Transverse colon (tissue), 4 donors: Measurements from ENCODE around the gene PPP1R36. TPM values are rescaled to one million over a fixed set of nuclear protein-coding genes. Genes with fewer than 3 reads are reported as not detected.
"Not testable (repeated sequence)": the region's sequence is repeated elsewhere in the genome, so short reads cannot be mapped to it uniquely, and the experiment has no call there.

ENCODE experiments used
- DNase-seq: peaks from one replicate; pipeline ENCODE4 v3.0.0-alpha.2; 2019
- H3K27ac ChIP-seq, 4 donors: fragments of 200-600 bp; sonication (generic); 2 replicates each; pipeline ENCODE4 v1.5.1; 2016 to 2018; ENCODE audit warnings: inconsistent platforms in 4 of 4
- H3K27me3 ChIP-seq: fragments of 200-600 bp; sonication (generic); 2 replicates; pipeline ENCODE4 v1.5.1; 2017; ENCODE audit warnings: inconsistent platforms
- H3K36me3 ChIP-seq, 4 donors: fragments of 200-600 bp; sonication (generic); 2 replicates each; pipeline ENCODE4 v1.5.1; 2017 to 2019; ENCODE audit warnings: inconsistent platforms in 4 of 4
- H3K4me1 ChIP-seq, 4 donors: fragments of 200-600 bp; sonication (generic); 2 replicates each; pipeline ENCODE4 v1.5.1; 2017 to 2020; ENCODE audit warnings: inconsistent platforms in 4 of 4
- H3K4me3 ChIP-seq, 4 donors: fragments of 200-600 bp; sonication (generic); 1 replicate in 1 of 4; 2 replicates in 3 of 4; pipeline versions ENCODE4 v1.5.1 to v1.6.1; 2017 to 2019; ENCODE audit warnings: inconsistent platforms in 4 of 4
- H3K9me3 ChIP-seq, 2 donors: fragments of 200-600 bp; sonication (generic); 2 replicates each; pipeline ENCODE4 v1.5.1; 2017 to 2019; ENCODE audit warnings: inconsistent platforms in 2 of 2
- CTCF ChIP-seq, 5 experiments: fragments of 200-600 bp in 3 of 5; fragments of 450-650 bp in 2 of 5; sonication (generic) in 3 of 5; IDR thresholded peaks; 1 replicate in 2 of 5; 2 replicates in 3 of 5; pipeline ENCODE4 v1.5.1; 2016 to 2017; ENCODE audit warnings: antibody characterized with exemption in 5 of 5, inconsistent platforms in 3 of 5, mild to moderate bottlenecking in 2 of 5, moderate library complexity in 1 of 5
- EP300 ChIP-seq: sonication (generic); formaldehyde crosslinking; IDR thresholded peaks from one replicate; pipeline ENCODE4 v1.6.1; 2017; ENCODE audit warnings: antibody characterized with exemption, low read depth
- POLR2A ChIP-seq: fragments of 450-650 bp; IDR thresholded peaks from one replicate; pipeline ENCODE4 v1.6.1; 2016; ENCODE audit warnings: antibody characterized with exemption, mild to moderate bottlenecking, moderate library complexity
- POLR2AphosphoS5 ChIP-seq, 3 donors: sonication (generic); formaldehyde crosslinking; IDR thresholded peaks; one replicate each; pipeline ENCODE4 v1.6.1; 2016; ENCODE audit warnings: antibody characterized with exemption in 3 of 3
- WGBS, 2 donors: methylation state at CpG; one replicate each; pipeline ENCODE4 v1.1.5; 2018; ENCODE audit warnings: low coverage in 1 of 2; 5-methylcytosine and 5-hydroxymethylcytosine counted together
- in situ Hi-C, 4 donors: fragments of 200-750 bp; cut with MboI; loops; one replicate each; pipeline versions ENCODE4 v1.15.0 to v1.15.1; 2017; ENCODE audit warnings: low sequenced_read_pairs in 3 of 4, low pct_ligation_motif_present in 1 of 4, low pct_unique_long_range_greater_than_20kb in 1 of 4
- intact Hi-C: fragments of 100-400 bp; cut with DNase I; formaldehyde crosslinking; loops from one replicate; pipeline ENCODE4 v1.15.1; 2023; ENCODE audit warnings: low total_unique reads
- total RNA-seq, 4 donors: library from RNA; depleted of rRNA; stranded (reverse); fragments of >200 nt; gene quantifications; one replicate each; pipeline ENCODE4 v1.1.0, GENCODE V29; 2016

The PPP1R36 gene
- total RNA-seq, 4 donors from 2014 or later = 2.4 to 11.2 (median 9.1) TPM

DNA sequence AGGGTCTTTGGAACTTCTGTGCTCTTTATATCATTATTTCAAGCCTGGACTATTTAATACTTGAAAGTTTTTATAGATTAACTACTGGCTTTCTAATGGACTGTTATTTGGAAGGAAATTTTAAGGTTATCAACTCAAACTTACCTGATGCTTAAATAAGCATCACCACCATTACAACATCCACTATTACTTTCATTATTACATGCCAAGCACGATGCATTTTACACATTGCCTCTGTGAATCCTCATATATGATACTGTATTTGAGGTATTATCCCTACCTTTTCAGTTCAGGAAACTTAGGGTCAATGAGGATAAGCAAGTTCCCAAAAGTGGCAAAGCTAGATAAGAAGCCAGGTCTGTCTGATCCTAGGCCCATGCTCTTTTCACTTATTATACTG is 32.8 kb upstream of the PPP1R36 start:
- in situ Hi-C loops = no loop called here
- H3K36me3 ChIP-seq = peaks cover 0 to 8% (median under 1%) of the 10 kb centered on the region in 4 donors
- H3K4me3 ChIP-seq = no peak overlapping the region
- no peak for DNase-seq
- no peaks in the 10 kb centered on the region for H3K9me3 ChIP-seq
- intact Hi-C loops = no loop called here
- WGBS, 2 donors = 62 to 86% methylated on average over 1 of the region's 1 CpG
- TF ChIP-seq EP300 (no peak), POLR2A (no peak), CTCF (IDR thresholded peaks at IDR 0.05) (no peak), POLR2AphosphoS5 (IDR thresholded peaks at IDR 0.05) (no peak)
- H3K27ac ChIP-seq = no peak overlapping the region
- H3K4me1 ChIP-seq = peaks cover 0 to 39% (median 19%) of the 10 kb centered on the region in 4 donors
- no peaks in the 10 kb centered on the region for H3K27me3 ChIP-seq

GRCh38 chr14:64517667-64518066 is 32.1 kb upstream of the PPP1R36 start:
- 93 to 100% methylated on average over 1 to 6 of the region's 6 CpGs for WGBS, 2 donors
- H3K27ac ChIP-seq, in situ Hi-C loops, DNase-seq, H3K4me3 ChIP-seq, H3K27me3 ChIP-seq, intact Hi-C loops, H3K9me3 ChIP-seq: not testable (repeated sequence)
- H3K4me1 ChIP-seq = peaks cover 0 to 35% (median 16%) of the 10 kb centered on the region in 4 donors
- peaks cover 0 to 12% (median 4%) of the 10 kb centered on the region in 4 donors for H3K36me3 ChIP-seq

DNA sequence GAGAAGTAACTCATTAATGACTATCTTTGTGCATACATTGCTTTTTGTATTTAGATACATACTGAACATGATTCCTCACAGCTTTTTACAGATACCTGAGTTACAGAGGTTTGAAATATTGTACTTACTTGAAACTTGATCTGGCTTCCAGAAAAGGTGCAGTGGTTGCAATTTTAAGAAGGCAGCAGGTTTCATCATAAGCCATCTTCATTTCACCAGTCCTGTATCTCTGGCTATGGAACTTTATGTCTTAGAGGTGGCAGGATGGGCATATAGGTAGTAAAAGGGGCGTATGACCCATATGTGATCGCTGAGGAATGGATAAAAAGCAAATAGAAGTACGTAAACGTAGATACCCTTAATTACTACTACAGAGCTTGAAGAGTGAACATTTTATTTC is 31.5 kb upstream of the PPP1R36 start:
- H3K27me3 ChIP-seq = no peaks in the 10 kb centered on the region
- H3K4me3 ChIP-seq = no peak overlapping the region
- peaks cover 0 to 12% (median 7%) of the 10 kb centered on the region in 4 donors for H3K36me3 ChIP-seq
- intact Hi-C loops (no loop called here), in situ Hi-C loops (no loop called here)
- DNase-seq = no peak
- peaks cover 0 to 35% (median 14%) of the 10 kb centered on the region in 4 donors for H3K4me1 ChIP-seq
- no peak overlapping the region for H3K27ac ChIP-seq
- TF ChIP-seq POLR2A (no peak), CTCF (IDR thresholded peaks at IDR 0.05) (no peak), EP300 (no peak), POLR2AphosphoS5 (IDR thresholded peaks at IDR 0.05) (no peak)
- H3K9me3 ChIP-seq = no peaks in the 10 kb centered on the region
- 50 to 70% methylated on average over 4 of the region's 4 CpGs for WGBS, 2 donors

DNA sequence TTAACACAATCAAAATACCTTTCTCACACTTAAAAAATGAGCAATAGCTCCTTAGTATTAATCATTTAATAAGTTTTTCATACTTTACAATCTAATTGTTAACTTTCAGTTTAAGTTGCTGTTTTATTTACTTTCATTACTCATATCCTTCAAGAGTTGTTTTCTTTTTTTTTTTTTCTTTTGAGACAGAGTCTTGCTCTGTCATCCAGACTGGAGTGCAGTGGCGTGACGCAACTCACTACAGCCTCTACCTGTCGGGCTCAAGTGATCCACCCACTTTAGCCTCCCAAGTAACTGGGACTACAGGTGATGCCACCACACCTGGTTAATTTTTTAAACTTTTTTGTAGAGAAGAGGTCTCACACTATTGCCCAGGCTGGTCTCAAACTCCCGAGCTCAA is 29.1 kb upstream of the PPP1R36 start:
- intact Hi-C loops = no loop called here
- Histone ChIP-seq H3K36me3 (peaks cover 0 to 22% (median 9%) of the 10 kb centered on the region in 4 donors), H3K9me3 (no peaks in the 10 kb centered on the region), H3K27ac (no peak overlapping the region), H3K4me1 (peaks cover 0 to 21% (median 3%) of the 10 kb centered on the region in 4 donors), H3K4me3 (no peak overlapping the region), H3K27me3 (no peaks in the 10 kb centered on the region)
- TF ChIP-seq POLR2A = no peak
- no peak for TF ChIP-seq POLR2AphosphoS5 (IDR thresholded peaks at IDR 0.05)
- TF ChIP-seq CTCF (IDR thresholded peaks at IDR 0.05) = no peak
- TF ChIP-seq EP300 = no peak
- in situ Hi-C loops = no loop called here
- 91 to 95% methylated on average over 4 of the region's 4 CpGs for WGBS, 2 donors
- DNase-seq = no peak

DNA sequence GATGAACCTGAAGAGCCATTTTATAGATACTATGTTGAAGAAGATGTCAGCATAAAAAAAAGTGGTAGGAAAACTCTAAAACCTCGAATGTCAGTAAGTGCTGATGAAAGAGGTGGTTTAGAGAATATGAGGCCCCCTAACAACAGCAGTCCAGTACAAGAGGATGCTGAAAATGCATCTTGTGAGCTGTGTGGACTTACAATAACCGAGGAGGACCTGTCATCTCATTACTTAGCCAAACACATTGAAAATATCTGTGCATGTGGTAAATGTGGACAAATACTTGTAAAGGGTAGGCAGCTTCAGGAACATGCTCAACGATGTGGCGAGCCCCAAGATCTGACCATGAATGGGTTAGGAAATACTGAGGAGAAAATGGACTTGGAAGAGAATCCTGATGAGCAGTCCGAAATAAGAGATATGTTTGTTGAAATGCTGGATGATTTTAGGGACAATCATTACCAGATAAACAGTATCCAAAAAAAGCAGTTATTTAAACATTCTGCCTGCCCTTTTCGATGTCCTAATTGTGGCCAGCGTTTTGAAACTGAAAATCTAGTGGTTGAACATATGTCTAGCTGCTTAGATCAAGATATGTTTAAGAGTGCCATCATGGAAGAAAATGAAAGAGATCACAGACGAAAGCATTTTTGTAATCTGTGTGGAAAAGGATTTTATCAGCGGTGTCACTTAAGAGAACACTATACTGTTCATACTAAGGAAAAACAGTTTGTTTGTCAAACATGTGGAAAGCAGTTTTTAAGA is 27.0 kb upstream of the PPP1R36 start:
- Histone ChIP-seq H3K4me1 (peaks cover 0 to 10% (median 0%) of the 10 kb centered on the region in 4 donors), H3K27me3 (no peaks in the 10 kb centered on the region), H3K36me3 (peaks cover 0 to 22% (median 9%) of the 10 kb centered on the region in 4 donors), H3K9me3 (no peaks in the 10 kb centered on the region), H3K27ac (no peak overlapping the region), H3K4me3 (no peak overlapping the region)
- intact Hi-C loops = no loop called here
- in situ Hi-C loops = no loop called here
- no peak for DNase-seq
- 80 to 81% methylated on average over 9 of the region's 9 CpGs for WGBS, 2 donors
- TF ChIP-seq POLR2A (no peak), POLR2AphosphoS5 (IDR thresholded peaks at IDR 0.05) (no peak), CTCF (IDR thresholded peaks at IDR 0.05) (no peak), EP300 (no peak)
